GM19438 (cell line): ENCODE results near the gene TBC1D22A.

Experiments
- ATAC-seq: cut with Tn5 transposase; IDR thresholded peaks from one replicate; pipeline ENCODE4 v1.9.1; 2021; ENCODE audit warnings: low read depth; ENCODE audit not compliant: unreplicated experiment

The TBC1D22A gene

GRCh38 chr22:47187176-47187957 is 424.9 kb downstream of the TBC1D22A start:
- no peak for ATAC-seq

- no peak for ATAC-seq
Observed at GRCh38 chr22:47188261-47189055, 426.0 kb downstream of the TBC1D22A start.

GRCh38 chr22:47189056-47189916 is 426.8 kb downstream of the TBC1D22A start:
- no peak for ATAC-seq

- no peak for ATAC-seq
Observed at GRCh38 chr22:47190276-47190956, 428.0 kb downstream of the TBC1D22A start.

GRCh38 chr22:47190957-47191670 is 428.7 kb downstream of the TBC1D22A start:
- no peak for ATAC-seq

GRCh38 chr22:47191671-47192650 is 429.5 kb downstream of the TBC1D22A start:
- ATAC-seq: no peak

GRCh38 chr22:47192651-47193437 is 430.4 kb downstream of the TBC1D22A start:
- ATAC-seq: no peak

GRCh38 chr22:47193606-47194329 is 431.3 kb downstream of the TBC1D22A start:
- no peak for ATAC-seq

- no peak for ATAC-seq
Observed at GRCh38 chr22:47194476-47195155, 432.2 kb downstream of the TBC1D22A start.

- ATAC-seq: no peak
Observed at GRCh38 chr22:47195156-47195483, 432.7 kb downstream of the TBC1D22A start.

GRCh38 chr22:47195484-47196165 is 433.2 kb downstream of the TBC1D22A start:
- no peak for ATAC-seq

- no peak for ATAC-seq
Observed at GRCh38 chr22:47196166-47196849, 433.9 kb downstream of the TBC1D22A start.

- no peak for ATAC-seq
Observed at GRCh38 chr22:47196881-47197772, 434.7 kb downstream of the TBC1D22A start.

- no peak for ATAC-seq
Observed at GRCh38 chr22:47197773-47198500, 435.5 kb downstream of the TBC1D22A start.
